OCI-LY1 (cell line): Measurements from ENCODE around the gene ZMPSTE24.

ENCODE experiments used
- H2AFZ ChIP-seq: fragments of 200-600 bp; sonication (generic), shearing (Covaris generic); 2 replicates; pipeline ENCODE4 v1.6.0; 2014; ENCODE audit warnings: antibody characterized with exemption, mild to moderate bottlenecking, low read length
- H3F3A ChIP-seq: fragments of 200-600 bp; sonication (generic), shearing (Covaris generic); 2 replicates; pipeline ENCODE4 v1.6.0; 2014; ENCODE audit warnings: mild to moderate bottlenecking, antibody characterized with exemption, low read length, moderate library complexity; ENCODE audit not compliant: insufficient read depth
- H3K27ac ChIP-seq: fragments of 200-600 bp; sonication (generic); 2 replicates; pipeline ENCODE4 v1.5.1; 2014; ENCODE audit warnings: low read length, mixed run types, mild to moderate bottlenecking, low read depth; ENCODE audit not compliant: poor library complexity, severe bottlenecking
- H3K27me3 ChIP-seq: fragments of 200-600 bp; sonication (generic); 2 replicates; pipeline ENCODE4 v1.6.0; 2014; ENCODE audit warnings: antibody characterized with exemption, mild to moderate bottlenecking, low read length, moderate library complexity; ENCODE audit not compliant: insufficient read depth
- H3K36me3 ChIP-seq: fragments of 200-600 bp; sonication (generic); 2 replicates; pipeline ENCODE4 v1.6.1; 2014; ENCODE audit warnings: mild to moderate bottlenecking, antibody characterized with exemption, low read length, moderate library complexity, mixed read lengths; ENCODE audit not compliant: insufficient read depth
- H3K4me1 ChIP-seq: fragments of 200-600 bp; sonication (generic); 2 replicates; pipeline ENCODE4 v1.5.1; 2014; ENCODE audit warnings: mild to moderate bottlenecking, low read length, moderate library complexity; ENCODE audit not compliant: insufficient read depth, severe bottlenecking
- H3K4me2 ChIP-seq: fragments of 200-600 bp; sonication (generic), shearing (Covaris generic); 2 replicates; pipeline ENCODE4 v1.6.1; 2014; ENCODE audit warnings: low read length
- H3K4me3 ChIP-seq: fragments of 200-600 bp; sonication (generic); 2 replicates; pipeline ENCODE4 v1.5.1; 2014; ENCODE audit warnings: low read length, low read depth, mild to moderate bottlenecking, mixed read lengths; ENCODE audit not compliant: poor library complexity, severe bottlenecking
- H3K79me2 ChIP-seq: fragments of 200-600 bp; shearing (Covaris generic); 2 replicates; pipeline ENCODE4 v1.6.1; 2016; ENCODE audit warnings: mixed run types, low read length, mixed read lengths; ENCODE audit not compliant: insufficient read depth
- H3K9ac ChIP-seq: fragments of 200-600 bp; sonication (generic), shearing (Covaris generic); 2 replicates; pipeline ENCODE4 v1.6.1; 2014; ENCODE audit warnings: mild to moderate bottlenecking, low read length, mixed read lengths
- H3K9me2 ChIP-seq: fragments of 200-600 bp; sonication (generic), shearing (Covaris generic); 2 replicates; pipeline ENCODE4 v1.6.1; 2014; ENCODE audit warnings: low read depth, mild to moderate bottlenecking, low read length, mixed read lengths
- H3K9me3 ChIP-seq: fragments of 200-600 bp; shearing (Covaris generic); 2 replicates; pipeline ENCODE4 v1.6.1; 2014; ENCODE audit warnings: low read length, mixed read lengths
- H4K20me1 ChIP-seq: fragments of 200-600 bp; sonication (generic), shearing (Covaris generic); 2 replicates; pipeline ENCODE4 v1.6.0; 2016; ENCODE audit warnings: mild to moderate bottlenecking, low read length; ENCODE audit not compliant: insufficient read depth
- EZH2 ChIP-seq: fragments of 200-600 bp; sonication (generic), shearing (Covaris generic); IDR thresholded peaks from 2 replicates; pipeline ENCODE4 v1.8.0; 2017; ENCODE audit warnings: borderline replicate concordance, mixed run types, mild to moderate bottlenecking, antibody characterized with exemption, low read length, moderate library complexity, mixed read lengths
- TF ChIP-seq, protein P1 (sequence below): fragments of 200-600 bp; sonication (generic), shearing (Covaris generic); IDR thresholded peaks from 2 replicates; pipeline ENCODE4 v1.5.1; 2017; ENCODE audit warnings: mild to moderate bottlenecking, antibody characterized with exemption, low read length, moderate library complexity, mixed read lengths

Gene ZMPSTE24

DNA sequence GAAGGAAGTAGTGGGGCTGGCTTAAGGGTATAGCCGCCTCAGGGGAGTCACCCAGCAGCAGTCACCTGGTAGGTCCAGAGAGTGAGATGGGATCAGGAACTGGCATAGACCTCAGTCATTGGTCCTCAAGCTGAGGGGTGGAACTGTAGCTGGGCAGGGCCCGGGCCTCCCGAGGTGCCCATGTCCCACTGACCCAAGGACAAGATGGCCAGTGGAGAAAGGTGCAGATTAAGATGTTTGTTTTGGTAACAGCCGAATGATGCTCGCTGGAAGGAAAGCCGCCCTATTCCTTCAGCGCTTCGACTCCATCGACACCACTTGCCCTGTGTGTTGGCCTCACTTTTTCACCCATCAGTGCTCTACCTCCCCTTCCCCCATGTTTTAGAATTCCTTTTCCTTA lies 42.6 kb downstream of the ZMPSTE24 start:
- no peaks in the 10 kb centered on the region for H3K27me3 ChIP-seq
- no peaks in the 10 kb centered on the region for H3K36me3 ChIP-seq
- no peak overlapping the region for H3K27ac ChIP-seq
- H3F3A ChIP-seq, result no peaks in the 10 kb centered on the region
- H3K4me1 ChIP-seq, result no peaks in the 10 kb centered on the region
- no peak overlapping the region for H3K4me2 ChIP-seq
- H3K9me2 ChIP-seq, result no peaks in the 10 kb centered on the region
- H3K4me3 ChIP-seq, result no peak overlapping the region
- no peaks in the 10 kb centered on the region for H3K9me3 ChIP-seq
- H4K20me1 ChIP-seq, result no peaks in the 10 kb centered on the region
- no peaks in the 10 kb centered on the region for H3K79me2 ChIP-seq
- TF ChIP-seq, protein P1, sequence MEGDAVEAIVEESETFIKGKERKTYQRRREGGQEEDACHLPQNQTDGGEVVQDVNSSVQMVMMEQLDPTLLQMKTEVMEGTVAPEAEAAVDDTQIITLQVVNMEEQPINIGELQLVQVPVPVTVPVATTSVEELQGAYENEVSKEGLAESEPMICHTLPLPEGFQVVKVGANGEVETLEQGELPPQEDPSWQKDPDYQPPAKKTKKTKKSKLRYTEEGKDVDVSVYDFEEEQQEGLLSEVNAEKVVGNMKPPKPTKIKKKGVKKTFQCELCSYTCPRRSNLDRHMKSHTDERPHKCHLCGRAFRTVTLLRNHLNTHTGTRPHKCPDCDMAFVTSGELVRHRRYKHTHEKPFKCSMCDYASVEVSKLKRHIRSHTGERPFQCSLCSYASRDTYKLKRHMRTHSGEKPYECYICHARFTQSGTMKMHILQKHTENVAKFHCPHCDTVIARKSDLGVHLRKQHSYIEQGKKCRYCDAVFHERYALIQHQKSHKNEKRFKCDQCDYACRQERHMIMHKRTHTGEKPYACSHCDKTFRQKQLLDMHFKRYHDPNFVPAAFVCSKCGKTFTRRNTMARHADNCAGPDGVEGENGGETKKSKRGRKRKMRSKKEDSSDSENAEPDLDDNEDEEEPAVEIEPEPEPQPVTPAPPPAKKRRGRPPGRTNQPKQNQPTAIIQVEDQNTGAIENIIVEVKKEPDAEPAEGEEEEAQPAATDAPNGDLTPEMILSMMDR, result no peak
- no peak for TF ChIP-seq EZH2
- H3K9ac ChIP-seq, result no peak overlapping the region
- H2AFZ ChIP-seq, result no peak overlapping the region

DNA sequence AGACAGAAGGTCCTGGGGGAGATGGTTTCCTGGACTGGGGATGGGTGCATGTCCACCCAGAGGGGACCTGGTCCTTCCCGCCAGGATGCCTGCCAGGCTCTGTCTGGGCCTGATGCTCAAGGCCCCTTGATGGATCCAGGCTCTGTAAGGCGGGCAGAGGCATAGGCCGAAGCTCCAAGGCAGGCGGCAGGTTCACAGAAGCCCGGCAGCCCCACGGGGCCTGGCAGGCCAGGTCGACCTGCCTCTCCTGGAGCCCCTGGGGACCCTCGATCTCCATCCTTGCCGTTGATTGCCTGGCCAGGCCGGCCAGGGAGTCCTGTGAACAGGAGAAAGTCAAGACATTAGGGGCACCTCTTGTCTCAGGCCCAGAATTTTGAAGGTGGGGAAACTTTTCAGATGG lies 43.0 kb downstream of the ZMPSTE24 start:
- no peaks in the 10 kb centered on the region for H3F3A ChIP-seq
- no peak overlapping the region for H2AFZ ChIP-seq
- H3K9me2 ChIP-seq, result no peaks in the 10 kb centered on the region
- H3K9me3 ChIP-seq, result no peaks in the 10 kb centered on the region
- H3K36me3 ChIP-seq, result no peaks in the 10 kb centered on the region
- H3K27ac ChIP-seq, result no peak overlapping the region
- H3K79me2 ChIP-seq, result no peaks in the 10 kb centered on the region
- TF ChIP-seq, protein P1, result no peak
- no peak for TF ChIP-seq EZH2
- H3K4me2 ChIP-seq, result no peak overlapping the region
- no peaks in the 10 kb centered on the region for H3K4me1 ChIP-seq
- no peak overlapping the region for H3K9ac ChIP-seq
- H3K4me3 ChIP-seq, result no peak overlapping the region
- H4K20me1 ChIP-seq, result no peaks in the 10 kb centered on the region
- no peaks in the 10 kb centered on the region for H3K27me3 ChIP-seq

- no peak overlapping the region for H3K4me2 ChIP-seq
- no peak overlapping the region for H3K27ac ChIP-seq
- H3K9me3 ChIP-seq, result no peaks in the 10 kb centered on the region
- no peaks in the 10 kb centered on the region for H3K79me2 ChIP-seq
- H3K9me2 ChIP-seq, result no peaks in the 10 kb centered on the region
- H3F3A ChIP-seq, result no peaks in the 10 kb centered on the region
- no peaks in the 10 kb centered on the region for H4K20me1 ChIP-seq
- no peaks in the 10 kb centered on the region for H3K36me3 ChIP-seq
- no peak overlapping the region for H3K4me3 ChIP-seq
- no peak overlapping the region for H3K9ac ChIP-seq
- no peaks in the 10 kb centered on the region for H3K4me1 ChIP-seq
- H2AFZ ChIP-seq, result no peak overlapping the region
- no peaks in the 10 kb centered on the region for H3K27me3 ChIP-seq
- TF ChIP-seq, protein P1, result no peak
- TF ChIP-seq EZH2, result no peak
Measured at GRCh38 chr1:40301541-40302299, 43.7 kb downstream of the ZMPSTE24 start.
